NCI-H748 (cell line): Measurements from ENCODE around the gene IRF7.

Experiments
- DNase-seq: peaks from one replicate; lab custom pipeline; 2025; ENCODE audit not compliant: unreplicated experiment; lab: John Stamatoyannopoulos, UW

The IRF7 gene

DNA sequence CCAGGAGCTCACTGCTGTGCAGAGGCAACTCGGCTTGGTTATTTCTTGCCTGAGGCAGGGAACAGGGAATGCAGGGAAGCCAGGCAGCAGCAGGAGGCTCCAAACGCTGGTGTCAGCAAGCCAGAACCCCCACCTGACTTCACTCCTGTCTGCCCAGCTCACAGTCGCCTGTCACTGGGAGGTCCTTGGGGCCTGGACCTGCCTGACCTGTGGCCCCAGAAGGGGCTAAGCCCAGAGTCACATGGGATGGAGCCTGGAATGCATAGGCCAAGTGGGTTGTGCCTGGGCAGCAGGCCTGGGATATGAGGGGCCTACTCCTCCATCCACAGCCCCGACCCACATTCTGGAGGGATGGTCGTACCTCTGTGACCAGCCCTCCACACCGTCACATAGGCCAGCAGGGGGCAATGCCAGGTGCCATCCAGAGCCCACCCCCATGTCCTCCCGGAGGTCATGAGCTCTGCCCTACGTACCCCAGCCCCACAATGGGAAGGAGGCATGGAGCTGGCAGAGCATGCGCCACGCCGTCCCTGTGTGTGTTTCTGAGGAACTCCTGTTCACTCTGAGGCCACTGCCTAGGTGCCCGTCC is 49.7 kb downstream of the IRF7 start:
- DNase-seq = no peak

DNA sequence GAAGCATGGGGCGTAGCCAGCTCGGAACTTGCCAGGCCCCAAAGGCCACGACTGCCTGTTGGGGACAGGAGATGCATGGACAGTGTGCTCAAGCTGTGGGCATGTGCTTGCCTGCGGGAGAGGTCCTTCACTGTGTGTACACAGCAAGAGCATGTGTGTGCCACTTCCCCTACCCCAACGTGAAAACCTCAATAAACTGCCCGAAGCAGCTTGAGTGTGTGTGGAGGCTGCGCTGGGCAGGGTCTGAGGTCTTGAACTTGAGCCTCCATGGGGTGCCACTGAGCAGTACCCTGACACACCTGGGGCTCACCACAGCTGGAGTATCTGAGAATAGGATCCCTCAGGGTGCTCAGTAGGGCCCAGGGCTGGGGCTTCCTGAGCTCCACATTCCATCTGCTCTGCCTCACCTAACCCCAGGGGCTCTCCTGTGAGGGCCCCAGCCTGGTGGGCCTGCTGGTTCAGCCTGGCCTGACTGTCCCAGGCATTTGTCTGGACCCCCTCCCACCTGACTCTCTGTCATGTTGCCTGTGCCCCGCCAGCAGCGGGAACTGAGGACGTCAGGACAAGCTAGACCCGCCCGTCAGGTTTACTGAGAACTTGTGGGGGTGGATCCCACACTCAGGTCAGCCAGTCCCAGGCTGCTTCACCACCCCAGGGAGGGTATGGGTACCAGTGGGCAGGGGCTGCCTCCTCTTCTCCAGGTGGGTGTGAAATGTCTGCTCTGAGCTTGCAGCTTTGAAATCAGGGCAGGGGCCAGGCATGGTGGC is 51.8 kb downstream of the IRF7 start:
- DNase-seq = peak; percentile 15

- no peak for DNase-seq
Observed at GRCh38 chr11:563066-563811, 52.5 kb downstream of the IRF7 start.
